Neural progenitor cell (in vitro differentiated cells): Measurements from ENCODE around the gene RIC8B. TPM values are rescaled to one million over a fixed set of nuclear protein-coding genes. Genes with fewer than 3 reads are reported as not detected.

Experiments used
- DNase-seq: peaks from one replicate; pipeline ENCODE4 v3.0.0-alpha.2; 2016; ENCODE audit warnings: low spot score
- H2AFZ ChIP-seq: fragments of 200-600 bp; sonication (generic); replicated peaks from 2 replicates; pipeline ENCODE4 v1.6.1; 2016; ENCODE audit warnings: antibody characterized with exemption
- H3F3A ChIP-seq: fragments of 200-600 bp; sonication (generic); 2 replicates; pipeline ENCODE4 v1.6.1; 2016; ENCODE audit warnings: antibody characterized with exemption, low read depth
- H3K27ac ChIP-seq: fragments of 200-600 bp; sonication (generic); 2 replicates; pipeline ENCODE4 v1.5.1; 2016; ENCODE audit warnings: mild to moderate bottlenecking
- H3K27me3 ChIP-seq: fragments of 200-600 bp; sonication (generic); 2 replicates; pipeline ENCODE4 v1.6.1; 2016; ENCODE audit warnings: mild to moderate bottlenecking, moderate library complexity
- H3K36me3 ChIP-seq: fragments of 200-600 bp; sonication (generic); 2 replicates; pipeline ENCODE4 v1.5.1; 2016
- H3K4me1 ChIP-seq: fragments of 200-600 bp; sonication (generic); 2 replicates; pipeline ENCODE4 v1.6.1; 2016; ENCODE audit warnings: mixed run types
- H3K4me2 ChIP-seq: fragments of 200-600 bp; sonication (generic); 2 replicates; pipeline ENCODE4 v1.6.1; 2016
- H3K4me3 ChIP-seq: fragments of 200-600 bp; sonication (generic); 2 replicates; pipeline ENCODE4 v1.5.1; 2016
- H3K79me2 ChIP-seq: fragments of 200-600 bp; sonication (generic); 2 replicates; pipeline ENCODE4 v1.6.1; 2016; ENCODE audit warnings: low read depth
- H3K9ac ChIP-seq: fragments of 200-600 bp; sonication (generic); 2 replicates; pipeline ENCODE4 v1.6.1; 2016
- H3K9me3 ChIP-seq: fragments of 200-600 bp; sonication (generic); 2 replicates; pipeline ENCODE4 v1.5.1; 2016; ENCODE audit warnings: low read depth
- H4K20me1 ChIP-seq: fragments of 200-600 bp; sonication (generic); 2 replicates; pipeline ENCODE4 v1.6.1; 2016; ENCODE audit warnings: low read depth
- H3K27ac Mint-ChIP-seq: 3 replicates; pipeline ENCODE4 v1.8.0; 2021; ENCODE audit warnings: mixed read lengths
- H3K27me3 Mint-ChIP-seq: 2 replicates; pipeline ENCODE4 v1.8.0; 2022; ENCODE audit warnings: low read depth, mild to moderate bottlenecking, inconsistent platforms, moderate library complexity, mixed read lengths; ENCODE audit not compliant: insufficient read depth
- H3K36me3 Mint-ChIP-seq: 3 replicates; pipeline ENCODE4 v1.8.0; 2021; ENCODE audit warnings: mixed read lengths
- H3K4me1 Mint-ChIP-seq: 3 replicates; pipeline ENCODE4 v1.8.0; 2021; ENCODE audit warnings: mixed read lengths
- H3K4me3 Mint-ChIP-seq: 3 replicates; pipeline ENCODE4 v1.8.0; 2021; ENCODE audit warnings: mild to moderate bottlenecking, moderate library complexity, mixed read lengths
- H3K9me3 Mint-ChIP-seq: 3 replicates; pipeline ENCODE4 v1.8.0; 2020; ENCODE audit warnings: mixed read lengths
- EZH2 ChIP-seq: fragments of 200-600 bp; sonication (generic); IDR thresholded peaks from 2 replicates; pipeline ENCODE4 v1.6.1; 2017; ENCODE audit warnings: antibody characterized with exemption, mild to moderate bottlenecking, moderate library complexity
- EZH2phosphoT487 ChIP-seq: fragments of 200-600 bp; sonication (generic); IDR thresholded peaks from 2 replicates; pipeline ENCODE4 v1.6.1; 2017; ENCODE audit warnings: antibody characterized with exemption
- total RNA-seq: library from RNA; depleted of rRNA; stranded (reverse); fragments of >200 nt; gene quantifications from 2 replicates; pipeline ENCODE4 v1.2.3, GENCODE V29; 2015; ENCODE audit warnings: low replicate concordance
- TF ChIP-seq, protein P1 (sequence below): fragments of 200-600 bp; sonication (generic); IDR thresholded peaks from 2 replicates; pipeline ENCODE4 v1.5.1; 2017; ENCODE audit warnings: antibody characterized with exemption, mild to moderate bottlenecking

RIC8B gene
- total RNA-seq, 1 donor from 2014 or later = 33.2 TPM

DNA sequence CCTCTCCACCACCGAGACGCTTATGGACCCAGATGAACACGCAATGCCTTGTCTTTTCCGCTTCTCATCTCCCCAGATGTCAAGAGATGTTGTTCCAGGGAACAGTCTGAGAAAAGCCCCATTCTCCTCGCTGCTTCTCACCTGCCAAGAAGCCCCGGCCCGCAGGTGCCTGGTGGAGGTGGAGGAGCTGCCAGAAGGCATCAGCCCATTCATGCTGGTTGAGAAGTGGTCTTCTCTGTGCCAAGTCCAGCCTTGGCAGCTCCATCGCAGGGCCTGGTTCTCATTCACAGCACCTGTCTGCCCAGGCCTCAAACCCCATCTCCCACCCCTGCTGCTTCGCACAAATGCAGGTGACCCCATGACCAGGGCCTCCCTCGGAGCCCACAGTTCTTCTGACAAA lies 139.0 kb downstream of the RIC8B start:
- TF ChIP-seq EZH2phosphoT487 (no peak), EZH2 (no peak)
- TF ChIP-seq, protein P1, sequence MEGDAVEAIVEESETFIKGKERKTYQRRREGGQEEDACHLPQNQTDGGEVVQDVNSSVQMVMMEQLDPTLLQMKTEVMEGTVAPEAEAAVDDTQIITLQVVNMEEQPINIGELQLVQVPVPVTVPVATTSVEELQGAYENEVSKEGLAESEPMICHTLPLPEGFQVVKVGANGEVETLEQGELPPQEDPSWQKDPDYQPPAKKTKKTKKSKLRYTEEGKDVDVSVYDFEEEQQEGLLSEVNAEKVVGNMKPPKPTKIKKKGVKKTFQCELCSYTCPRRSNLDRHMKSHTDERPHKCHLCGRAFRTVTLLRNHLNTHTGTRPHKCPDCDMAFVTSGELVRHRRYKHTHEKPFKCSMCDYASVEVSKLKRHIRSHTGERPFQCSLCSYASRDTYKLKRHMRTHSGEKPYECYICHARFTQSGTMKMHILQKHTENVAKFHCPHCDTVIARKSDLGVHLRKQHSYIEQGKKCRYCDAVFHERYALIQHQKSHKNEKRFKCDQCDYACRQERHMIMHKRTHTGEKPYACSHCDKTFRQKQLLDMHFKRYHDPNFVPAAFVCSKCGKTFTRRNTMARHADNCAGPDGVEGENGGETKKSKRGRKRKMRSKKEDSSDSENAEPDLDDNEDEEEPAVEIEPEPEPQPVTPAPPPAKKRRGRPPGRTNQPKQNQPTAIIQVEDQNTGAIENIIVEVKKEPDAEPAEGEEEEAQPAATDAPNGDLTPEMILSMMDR = no peak
- no peak overlapping the region for H3K4me3 Mint-ChIP-seq
- H2AFZ ChIP-seq = no peak overlapping the region
- no peak for DNase-seq
- no peaks in the 10 kb centered on the region for H3K36me3 ChIP-seq
- H3F3A ChIP-seq = peaks cover 16% of the 10 kb centered on the region
- H3K27me3 ChIP-seq = no peaks in the 10 kb centered on the region
- H3K4me1 Mint-ChIP-seq = peaks cover 37% of the 10 kb centered on the region
- H3K79me2 ChIP-seq = no peaks in the 10 kb centered on the region
- no peak overlapping the region for H3K9ac ChIP-seq
- no peaks in the 10 kb centered on the region for H3K9me3 ChIP-seq
- H3K9me3 Mint-ChIP-seq = no peaks in the 10 kb centered on the region
- H3K27ac Mint-ChIP-seq = peak overlapping the region; percentile 90
- no peak overlapping the region for H3K4me2 ChIP-seq
- H3K4me1 ChIP-seq = peaks cover 16% of the 10 kb centered on the region
- H4K20me1 ChIP-seq = no peaks in the 10 kb centered on the region
- H3K4me3 ChIP-seq = no peak overlapping the region
- H3K27ac ChIP-seq = no peak overlapping the region
- H3K27me3 Mint-ChIP-seq = peaks cover 8% of the 10 kb centered on the region
- no peaks in the 10 kb centered on the region for H3K36me3 Mint-ChIP-seq

GRCh38 chr12:106914796-106915634 lies 140.5 kb downstream of the RIC8B start:
- peaks cover 28% of the 10 kb centered on the region for H3K4me1 ChIP-seq
- Mint-ChIP-seq H3K36me3 (no peaks in the 10 kb centered on the region), H3K27ac (no peak overlapping the region), H3K4me3 (no peak overlapping the region), H3K4me1 (peaks cover 50% of the 10 kb centered on the region), H3K27me3 (peaks cover 8% of the 10 kb centered on the region), H3K9me3 (no peaks in the 10 kb centered on the region)
- H3K27ac ChIP-seq = no peak overlapping the region
- H3K4me2 ChIP-seq = no peak overlapping the region
- peaks cover 7% of the 10 kb centered on the region for H4K20me1 ChIP-seq
- no peaks in the 10 kb centered on the region for H3K36me3 ChIP-seq
- H3K4me3 ChIP-seq = no peak overlapping the region
- TF ChIP-seq, protein P1 = no peak
- TF ChIP-seq EZH2phosphoT487 (no peak), EZH2 (no peak)
- no peaks in the 10 kb centered on the region for H3K27me3 ChIP-seq
- no peaks in the 10 kb centered on the region for H3K79me2 ChIP-seq
- no peaks in the 10 kb centered on the region for H3K9me3 ChIP-seq
- no peak for DNase-seq
- peaks cover 29% of the 10 kb centered on the region for H3F3A ChIP-seq
- no peak overlapping the region for H3K9ac ChIP-seq
- H2AFZ ChIP-seq = no peak overlapping the region

DNA sequence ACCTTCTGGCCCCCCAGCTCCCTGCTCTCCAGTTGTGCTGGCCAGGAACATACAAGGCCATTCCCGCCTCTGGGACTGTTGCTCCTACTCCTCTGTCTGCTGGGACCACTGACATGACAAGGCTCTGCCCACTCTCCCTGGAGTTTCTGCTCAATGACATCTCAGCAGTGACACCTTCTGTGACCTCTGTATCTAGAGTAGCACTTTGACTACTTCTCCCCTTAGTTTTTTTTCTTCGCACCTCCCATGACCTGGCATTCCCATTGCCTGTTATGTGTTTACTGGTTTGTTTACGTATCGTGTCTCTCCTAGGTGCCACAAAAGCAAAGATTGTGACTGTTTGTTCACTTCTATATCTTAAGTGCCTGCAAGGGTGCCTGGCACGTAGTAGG lies 141.1 kb downstream of the RIC8B start:
- Mint-ChIP-seq H3K27me3 (peaks cover 8% of the 10 kb centered on the region), H3K27ac (no peak overlapping the region), H3K36me3 (no peaks in the 10 kb centered on the region), H3K4me1 (peaks cover 49% of the 10 kb centered on the region), H3K9me3 (no peaks in the 10 kb centered on the region), H3K4me3 (peak overlapping the region; percentile 11)
- Histone ChIP-seq H2AFZ (no peak overlapping the region), H3K9ac (no peak overlapping the region), H3K9me3 (no peaks in the 10 kb centered on the region), H3K27me3 (no peaks in the 10 kb centered on the region), H3K36me3 (no peaks in the 10 kb centered on the region), H3K4me3 (no peak overlapping the region), H3F3A (peaks cover 29% of the 10 kb centered on the region), H3K79me2 (no peaks in the 10 kb centered on the region), H3K4me2 (no peak overlapping the region), H3K4me1 (peaks cover 28% of the 10 kb centered on the region), H3K27ac (no peak overlapping the region), H4K20me1 (peaks cover 7% of the 10 kb centered on the region)
- TF ChIP-seq EZH2phosphoT487 (no peak), EZH2 (no peak)
- TF ChIP-seq, protein P1 = no peak
- no peak for DNase-seq
